HG02588 (cell line): ENCODE results near the gene PYGB.

ENCODE experiments used
- ATAC-seq: cut with Tn5 transposase; IDR thresholded peaks from one replicate; pipeline ENCODE4 v1.9.1; 2021; ENCODE audit warnings: mild to moderate bottlenecking, moderate library complexity; ENCODE audit not compliant: unreplicated experiment

PYGB gene

DNA sequence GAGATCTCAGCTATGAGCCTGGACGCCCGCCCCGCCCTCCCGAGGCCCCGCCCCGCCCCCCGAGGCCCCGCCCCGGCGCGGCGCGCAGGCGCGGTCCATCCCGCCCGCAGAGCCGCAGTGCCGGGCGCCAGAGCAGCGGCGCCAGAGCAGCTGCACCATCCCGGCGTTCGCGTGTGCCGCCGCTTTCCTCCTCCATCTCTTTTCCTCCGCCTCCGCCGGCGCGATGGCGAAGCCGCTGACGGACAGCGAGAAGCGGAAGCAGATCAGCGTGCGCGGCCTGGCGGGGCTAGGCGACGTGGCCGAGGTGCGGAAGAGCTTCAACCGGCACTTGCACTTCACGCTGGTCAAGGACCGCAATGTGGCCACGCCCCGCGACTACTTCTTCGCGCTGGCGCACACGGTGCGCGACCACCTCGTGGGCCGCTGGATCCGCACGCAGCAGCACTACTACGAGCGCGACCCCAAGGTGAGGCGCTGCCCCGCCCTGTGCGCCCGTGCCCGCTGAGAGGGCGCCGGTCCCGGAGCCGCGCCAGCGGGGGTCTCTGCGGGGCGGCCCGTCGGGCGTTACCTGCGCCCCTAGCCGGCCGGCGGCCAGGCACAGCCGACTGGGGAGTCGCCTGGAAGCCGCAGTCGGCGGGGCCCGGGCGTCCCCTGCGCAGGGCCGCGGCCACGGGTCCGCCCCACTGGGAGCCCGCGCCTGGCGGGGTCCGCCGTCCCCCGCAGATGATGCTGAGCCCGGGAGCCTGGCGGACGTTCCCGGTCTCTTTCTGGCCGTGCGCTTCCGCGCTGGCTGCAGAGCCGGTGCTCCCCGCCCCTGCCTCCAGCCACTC is at the start of gene PYGB:
Gene PYGB, plus strand, starts transcription at position 130 of the 830 bp plus-strand sequence. Its CDS starts 94 bp downstream, at position 224.
- peak; percentile 61 for ATAC-seq

DNA sequence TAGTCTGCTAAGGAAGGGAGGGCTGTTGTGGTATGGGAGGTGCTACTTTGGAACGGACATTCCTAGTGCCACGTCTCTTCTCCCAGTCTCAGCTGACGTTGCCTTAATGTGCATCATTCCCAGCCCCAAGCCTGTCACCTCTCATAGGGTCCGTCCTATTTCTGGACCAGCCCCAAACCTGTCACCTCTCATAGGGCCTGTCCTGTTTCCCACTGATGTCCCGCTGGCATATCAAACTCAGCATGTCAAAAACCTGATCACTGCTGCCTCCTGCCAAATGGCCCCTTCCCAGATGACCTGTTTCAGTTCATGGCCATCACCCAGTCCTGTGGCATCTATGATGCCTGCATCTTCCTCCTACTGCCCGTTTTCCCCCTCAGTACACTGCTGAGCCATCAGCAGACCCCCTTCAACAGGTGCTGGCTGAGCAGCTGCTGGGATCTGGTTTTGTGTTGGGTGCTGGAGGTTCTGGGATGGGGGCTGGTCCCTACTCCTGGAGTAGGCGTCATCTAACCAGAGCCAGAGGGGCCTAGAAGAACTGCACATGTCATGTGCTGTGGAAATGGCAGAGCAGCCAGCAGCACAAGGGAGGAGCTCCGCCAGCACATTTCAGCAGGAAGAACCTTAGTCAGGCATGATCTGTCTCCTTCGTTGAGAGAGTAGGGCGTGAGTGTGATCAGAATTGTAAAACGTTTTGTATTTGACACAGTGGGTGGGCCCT is 49.1 kb upstream of the PYGB start:
- no peak for ATAC-seq

DNA sequence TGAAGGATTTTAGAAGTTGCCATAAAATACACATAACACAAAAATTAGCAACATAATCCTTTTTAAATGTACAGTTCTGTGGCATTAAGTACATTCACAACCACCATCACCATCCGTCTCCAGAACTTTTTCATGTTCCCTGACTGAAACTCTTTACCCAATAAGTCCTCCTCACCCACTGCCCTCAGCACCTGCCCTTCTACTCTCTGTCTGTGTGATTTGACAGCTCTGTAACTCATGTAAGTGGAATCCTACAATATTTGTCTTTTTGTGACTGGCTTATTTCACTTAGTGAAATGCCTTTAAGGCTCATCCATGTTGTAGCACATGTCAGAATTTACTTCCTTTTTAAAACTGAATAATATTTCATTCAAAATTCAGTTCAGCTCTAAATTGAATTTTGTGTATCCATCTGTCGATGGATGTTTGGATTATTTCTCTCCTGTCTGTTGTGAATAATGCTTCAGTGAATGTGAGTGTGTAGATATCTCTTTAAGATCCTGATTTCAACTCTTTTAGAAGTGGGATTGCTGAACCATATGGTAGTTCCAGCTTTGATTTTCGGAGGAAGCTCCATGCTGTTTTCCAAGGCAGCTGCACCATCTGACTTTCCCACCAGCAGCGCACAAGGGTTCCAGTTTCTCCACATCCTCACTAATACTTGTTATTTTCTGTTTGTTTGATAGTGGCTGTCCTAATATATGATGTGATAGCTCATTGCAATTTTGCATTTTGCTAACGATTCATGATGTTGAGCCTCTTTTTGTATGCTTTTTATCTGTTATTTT is 48.2 kb upstream of the PYGB start:
- ATAC-seq, result no peak

DNA sequence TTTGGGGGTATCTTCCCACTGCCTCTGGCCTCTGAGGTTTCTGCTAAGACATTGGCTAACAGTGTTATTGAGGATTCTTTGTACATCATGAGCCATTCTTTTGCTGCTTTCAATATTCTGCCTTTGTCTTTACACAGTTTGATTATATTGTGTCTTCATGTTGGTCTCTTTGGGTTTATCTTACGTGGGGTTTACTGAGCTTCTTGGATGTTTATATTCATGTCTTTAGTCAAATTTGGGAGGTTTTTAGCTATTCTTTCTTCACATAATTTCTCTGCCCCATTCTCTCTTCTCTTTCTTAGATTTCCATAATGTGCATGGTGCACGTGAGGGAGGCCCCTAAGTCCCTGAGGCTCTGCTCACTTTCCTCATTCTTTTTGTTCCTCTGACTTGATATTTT is 44.8 kb upstream of the PYGB start:
- no peak for ATAC-seq

DNA sequence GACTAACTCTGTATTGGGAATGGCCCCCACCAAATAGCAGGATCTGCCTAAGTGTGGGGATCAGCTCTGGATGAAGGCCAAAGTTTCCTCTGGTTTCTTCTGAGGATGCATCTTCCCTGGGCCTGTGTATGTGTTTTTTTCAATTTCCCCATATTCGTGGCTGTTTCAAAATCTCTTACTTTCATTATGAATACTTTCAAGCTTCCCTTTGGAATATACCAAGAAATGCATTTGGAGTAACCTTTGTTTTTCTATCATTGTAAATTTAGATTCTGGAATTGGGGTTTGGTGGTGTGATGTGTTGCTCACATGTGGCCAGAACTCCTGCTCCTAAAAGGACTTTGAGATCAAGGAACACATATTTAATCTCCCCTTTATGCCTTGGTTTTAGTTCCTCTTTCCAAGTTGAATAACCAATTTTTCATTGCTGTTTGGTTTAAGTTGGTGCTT is 44.0 kb upstream of the PYGB start:
- ATAC-seq, result no peak

DNA sequence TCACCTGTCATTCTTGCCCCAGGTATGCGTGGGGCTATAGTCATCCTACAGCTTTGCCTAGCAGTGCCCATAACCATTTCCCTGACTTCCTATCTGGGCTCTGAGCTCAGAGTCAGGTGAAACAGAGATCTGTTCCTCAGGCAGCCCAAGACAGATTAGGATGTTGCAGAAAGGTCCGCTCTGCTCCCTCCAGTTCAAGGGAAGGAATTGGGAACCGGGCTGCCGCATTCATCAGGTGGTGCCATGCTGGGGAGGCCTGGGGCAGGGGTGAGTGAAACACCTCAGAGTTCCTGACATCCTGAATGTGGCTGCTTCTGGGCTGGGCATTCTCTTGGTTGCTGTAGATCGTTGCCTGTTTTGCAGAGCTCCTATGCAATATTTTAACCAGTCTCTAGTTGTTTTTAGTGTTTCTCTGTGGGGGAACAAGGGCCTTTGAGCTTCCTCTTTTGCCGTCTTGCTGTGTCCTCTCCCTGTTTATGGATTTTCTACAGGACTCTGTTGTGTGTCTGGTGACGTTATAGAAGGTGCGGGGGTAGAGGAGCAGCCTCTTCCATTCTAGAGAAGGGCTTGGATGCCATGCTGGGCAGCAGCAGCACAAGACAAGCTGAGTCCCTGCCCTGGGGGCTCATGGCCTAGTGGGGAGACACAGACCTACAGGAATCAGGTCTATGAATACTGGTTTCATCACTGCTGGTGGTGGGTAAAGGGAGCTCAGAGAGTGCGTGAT is 43.2 kb upstream of the PYGB start:
- no peak for ATAC-seq

DNA sequence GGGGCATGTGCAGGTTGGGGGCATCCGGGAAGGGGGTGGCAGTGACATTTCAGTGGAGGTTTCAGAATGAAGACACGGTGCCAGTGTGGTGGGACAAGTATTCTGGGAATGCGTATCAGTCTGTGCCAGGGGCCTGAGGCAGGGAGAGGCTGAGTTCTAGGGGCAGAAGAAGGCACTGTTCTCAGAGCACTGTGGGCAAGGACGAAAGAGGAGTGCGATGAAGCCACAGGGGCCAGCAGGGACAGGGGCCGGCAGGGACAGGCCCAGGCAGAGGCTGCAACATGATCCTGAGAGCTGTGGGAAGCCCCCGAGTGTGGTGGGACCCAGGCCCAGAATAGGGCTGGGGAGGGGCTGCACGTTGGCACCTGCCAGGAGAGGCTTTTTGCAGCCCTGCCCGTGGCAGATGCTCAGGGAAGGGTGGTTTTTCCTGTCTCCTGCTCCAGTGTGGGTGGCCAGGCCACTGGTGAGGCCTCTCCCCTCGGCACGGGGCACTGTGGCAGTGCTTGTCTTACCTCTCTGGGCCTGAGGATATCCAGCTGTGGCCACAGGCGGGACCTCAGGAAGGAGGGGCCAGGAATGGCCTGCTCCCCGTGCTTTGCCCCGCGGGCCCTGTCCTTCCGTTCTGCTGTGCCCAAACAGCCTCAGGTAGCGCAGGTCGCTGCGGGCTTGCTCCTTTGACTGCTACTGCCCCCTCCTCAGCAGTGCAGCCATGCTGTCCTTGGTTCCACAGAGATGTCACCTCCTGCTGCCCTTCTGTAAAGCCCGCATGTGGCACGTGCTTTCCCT is 42.4 kb upstream of the PYGB start:
- no peak for ATAC-seq

DNA sequence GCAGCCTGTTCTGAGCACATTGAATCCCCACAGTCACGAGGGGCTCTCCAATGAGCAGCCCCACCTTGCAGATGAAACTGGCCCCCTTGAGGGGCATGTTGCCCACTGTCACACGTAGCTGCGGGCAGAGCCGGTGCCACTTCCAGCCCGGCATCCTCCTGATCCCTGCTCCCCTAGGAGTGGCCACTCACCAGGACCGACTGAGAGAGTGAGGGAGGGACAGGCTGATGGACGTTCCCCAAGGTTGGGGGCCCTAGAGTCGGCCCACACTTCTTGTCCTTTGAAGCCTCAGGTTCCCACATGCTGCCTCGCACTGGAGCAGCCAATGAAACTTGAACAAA is 41.9 kb upstream of the PYGB start:
- no peak for ATAC-seq

DNA sequence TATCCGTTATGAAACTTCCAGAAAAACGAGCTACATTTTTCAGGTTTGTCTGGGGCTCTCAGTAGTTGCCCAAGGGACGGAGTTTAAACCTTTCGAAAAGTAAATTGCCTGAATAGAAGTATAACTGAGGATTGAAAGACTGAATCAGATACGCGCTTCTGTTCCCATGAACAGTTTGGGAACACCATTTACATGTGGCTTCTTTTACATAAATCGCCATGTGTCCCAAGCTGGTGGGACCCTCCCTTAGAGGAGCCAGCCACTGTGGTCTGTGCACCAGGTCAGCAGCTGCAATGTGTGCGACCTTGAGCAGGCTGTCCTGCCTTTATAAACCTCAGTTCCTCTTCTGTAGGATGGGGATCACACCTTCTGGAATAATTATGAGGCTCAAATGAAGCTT is 41.3 kb upstream of the PYGB start:
- ATAC-seq, result no peak

DNA sequence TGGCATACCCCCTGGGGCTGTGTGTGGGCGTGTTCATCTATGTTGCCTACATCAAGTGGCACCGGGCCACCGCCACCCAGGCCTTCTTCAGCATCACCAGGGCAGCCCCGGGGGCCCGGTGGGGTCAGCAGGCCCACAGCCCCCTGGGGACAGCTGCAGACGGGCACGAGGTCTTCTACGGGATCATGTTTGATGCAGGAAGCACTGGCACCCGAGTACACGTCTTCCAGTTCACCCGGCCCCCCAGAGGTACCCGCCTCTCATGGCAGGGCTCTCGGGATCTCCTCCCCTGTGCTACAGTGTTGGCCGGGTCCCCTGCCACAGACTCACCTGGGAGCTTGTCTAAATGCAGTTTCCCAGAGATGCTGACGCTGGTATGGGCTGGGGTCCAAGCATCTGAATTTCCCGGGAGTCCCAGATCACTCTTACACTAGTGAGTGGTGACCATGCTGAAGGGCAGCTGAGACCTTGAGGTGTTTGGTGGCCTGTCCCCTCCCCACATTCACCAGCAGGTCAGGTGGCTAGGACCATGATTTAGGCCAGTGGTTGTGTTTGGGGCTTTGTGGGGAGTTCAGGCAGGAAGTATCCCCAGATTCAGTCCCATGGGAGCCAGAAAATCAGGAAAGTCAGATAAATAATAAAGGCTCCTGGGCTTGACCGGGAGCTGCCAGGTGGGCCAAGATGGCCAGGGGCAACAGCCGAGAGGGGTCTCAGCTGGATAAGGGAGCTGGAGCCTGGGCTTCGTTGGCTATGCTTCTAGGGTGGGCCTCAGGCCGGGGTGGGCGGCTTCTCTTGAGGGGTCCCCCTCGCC is 40.5 kb upstream of the PYGB start:
- no peak for ATAC-seq

DNA sequence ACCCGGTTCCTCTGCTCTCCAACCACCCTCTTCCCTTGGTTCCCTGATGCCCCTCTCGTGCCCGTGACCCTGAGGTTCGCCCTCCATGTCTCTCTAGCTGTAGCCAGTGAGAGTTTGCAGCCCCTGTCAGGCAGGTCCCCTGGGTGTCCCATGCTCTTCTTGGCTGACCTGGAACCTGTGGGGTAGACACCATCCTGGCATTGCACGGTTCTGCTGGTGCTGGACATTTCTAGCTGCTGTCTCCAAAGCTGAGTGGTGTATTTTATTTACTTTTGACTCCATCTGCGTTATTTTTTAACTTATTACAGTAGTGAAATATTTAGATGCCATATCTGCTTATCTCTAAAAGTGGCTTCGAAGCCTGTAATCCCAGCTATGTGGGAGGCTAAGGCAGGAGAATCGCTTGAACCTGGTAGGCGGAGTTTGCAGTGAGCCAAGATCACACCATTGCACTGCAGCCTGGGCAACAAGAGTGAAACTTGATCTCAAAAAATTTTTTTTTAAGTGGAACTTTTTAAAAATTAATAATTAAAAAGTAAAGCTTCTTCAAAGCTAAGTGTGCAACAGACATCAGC is 39.8 kb upstream of the PYGB start:
- ATAC-seq, result no peak

DNA sequence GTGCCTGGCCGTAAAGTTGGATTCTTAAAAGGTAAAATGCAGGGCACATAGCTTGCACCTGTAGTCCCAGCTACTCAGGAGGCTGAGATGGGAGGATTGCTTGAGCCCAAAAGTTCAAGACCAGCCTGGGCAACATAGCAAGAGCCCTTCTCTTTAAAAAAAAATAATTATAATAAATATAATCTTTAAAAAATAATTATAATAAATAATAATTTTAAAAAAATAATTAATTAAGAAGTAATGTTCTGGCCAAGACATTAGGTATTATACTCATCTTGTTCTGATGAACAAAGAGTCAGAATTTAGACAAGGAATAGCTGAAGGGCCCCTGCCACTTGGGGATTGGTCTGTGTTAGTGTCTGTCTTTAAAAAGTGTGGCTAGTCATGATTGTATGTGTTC is 38.5 kb upstream of the PYGB start:
- no peak for ATAC-seq

DNA sequence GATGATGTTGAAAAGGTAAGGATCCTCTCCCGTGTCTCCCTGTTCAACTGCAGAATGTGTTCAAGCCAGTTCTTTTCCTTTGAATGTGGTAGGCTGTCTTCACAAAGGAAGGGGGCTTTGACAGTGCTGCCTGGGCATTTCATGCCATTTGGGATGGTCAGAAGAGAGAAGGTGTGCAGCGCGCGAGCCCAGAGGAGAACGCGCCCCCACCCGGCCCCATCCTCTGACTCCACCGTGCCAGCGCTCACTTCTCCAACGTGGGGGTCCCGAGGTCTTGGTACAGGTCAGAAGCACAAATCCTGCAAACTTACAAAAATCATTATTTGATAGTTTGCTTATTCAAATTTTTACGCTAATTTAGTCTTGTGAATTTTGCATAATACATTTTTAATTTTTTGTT is 38.0 kb upstream of the PYGB start:
- no peak for ATAC-seq

DNA sequence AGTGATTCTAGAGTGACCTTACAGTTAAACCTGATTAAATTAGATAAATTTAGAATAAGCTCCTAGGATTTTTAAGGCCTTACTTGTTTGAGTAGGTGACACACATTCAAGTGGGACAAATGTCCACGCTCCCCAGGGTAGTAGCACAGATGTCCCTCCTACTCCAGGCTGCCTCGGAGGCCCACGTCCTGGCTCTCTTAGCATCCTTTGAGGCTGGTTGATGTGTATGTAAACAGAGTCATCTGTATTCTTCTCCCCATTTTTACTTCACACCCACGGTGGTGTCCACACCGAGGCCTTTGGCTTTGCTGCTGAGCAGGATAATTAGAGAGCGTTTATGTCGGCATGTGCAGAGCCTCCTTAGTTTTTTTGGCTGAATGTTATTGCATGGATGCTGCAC is 36.6 kb upstream of the PYGB start:
- no peak for ATAC-seq

DNA sequence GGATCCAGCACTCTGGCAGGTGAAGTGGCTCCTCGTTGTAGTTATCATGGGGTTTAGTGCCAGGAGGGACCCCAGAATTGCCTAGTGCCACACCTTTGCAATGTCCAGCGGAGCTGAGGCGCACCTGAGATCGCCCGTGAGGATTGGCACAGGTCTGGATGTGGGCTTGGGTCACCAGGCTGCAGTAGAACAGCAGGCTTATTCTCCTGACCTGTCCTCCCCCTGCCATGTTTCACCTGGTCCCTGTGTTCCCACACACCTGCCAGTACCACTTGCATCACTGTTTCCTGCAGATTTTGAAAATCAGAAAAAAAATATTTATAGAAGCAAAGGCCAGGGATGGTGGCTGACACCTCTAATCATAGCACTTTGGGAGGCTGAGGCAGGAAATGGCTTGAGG is 35.6 kb upstream of the PYGB start:
- ATAC-seq, result no peak

DNA sequence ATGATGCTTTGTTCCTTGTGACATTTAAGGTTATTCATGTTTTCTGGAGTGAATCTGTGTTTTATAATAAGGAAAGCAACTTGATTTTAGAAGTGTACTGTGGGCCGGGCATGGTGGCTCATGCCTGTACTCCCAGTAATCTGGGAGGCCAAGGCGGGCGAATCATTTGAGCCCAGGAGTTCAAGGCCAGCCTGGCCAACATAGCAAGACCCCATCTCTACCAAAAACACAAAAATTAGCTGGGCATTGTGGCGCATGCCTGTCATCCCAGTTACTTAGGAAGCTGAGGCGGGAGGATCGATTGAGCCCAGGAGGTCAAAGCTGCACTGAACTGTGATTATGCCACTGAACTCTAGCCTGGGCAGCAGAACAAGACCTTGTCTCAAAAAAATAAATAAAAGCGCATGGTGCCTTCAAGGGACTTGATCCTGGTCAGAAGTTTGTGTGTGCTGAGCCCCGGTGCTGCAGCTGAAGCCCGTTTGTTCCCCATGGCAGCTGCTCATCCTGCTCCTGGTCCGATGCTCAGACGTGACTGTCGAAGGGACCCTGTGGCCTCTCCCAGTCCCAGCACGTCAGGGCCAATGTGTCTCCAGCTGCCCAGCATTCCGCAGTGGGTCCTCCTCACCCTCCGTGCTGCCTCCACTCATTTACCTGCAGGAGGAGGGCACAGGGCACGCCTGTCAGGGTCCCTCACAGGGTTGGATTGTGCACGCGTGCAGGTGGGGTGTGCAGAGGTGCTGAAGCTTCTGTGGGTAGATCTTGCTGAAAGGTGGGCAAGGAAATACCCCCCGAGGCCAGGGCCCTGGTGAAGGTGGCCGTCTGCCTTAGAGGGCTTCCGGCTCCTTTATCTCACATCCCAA is 34.1 kb upstream of the PYGB start:
- no peak for ATAC-seq

DNA sequence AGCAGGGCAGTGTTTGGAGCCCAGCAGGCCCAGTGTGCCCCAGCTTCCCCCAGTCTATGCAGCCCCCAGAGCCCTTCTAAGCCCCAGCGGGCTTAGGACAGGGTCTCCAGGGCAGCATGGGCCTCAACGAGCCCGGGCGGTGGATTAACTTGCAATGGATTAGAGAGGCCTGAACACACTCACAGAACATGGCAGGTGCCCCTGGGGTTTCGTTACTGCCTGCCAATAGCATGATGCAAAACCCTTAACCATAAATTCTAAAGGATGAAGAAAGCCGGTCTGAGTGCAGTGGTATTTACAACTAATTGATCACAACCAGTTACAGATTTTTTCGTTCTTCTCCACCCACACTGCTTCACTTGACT is 33.5 kb upstream of the PYGB start:
- ATAC-seq, result no peak

DNA sequence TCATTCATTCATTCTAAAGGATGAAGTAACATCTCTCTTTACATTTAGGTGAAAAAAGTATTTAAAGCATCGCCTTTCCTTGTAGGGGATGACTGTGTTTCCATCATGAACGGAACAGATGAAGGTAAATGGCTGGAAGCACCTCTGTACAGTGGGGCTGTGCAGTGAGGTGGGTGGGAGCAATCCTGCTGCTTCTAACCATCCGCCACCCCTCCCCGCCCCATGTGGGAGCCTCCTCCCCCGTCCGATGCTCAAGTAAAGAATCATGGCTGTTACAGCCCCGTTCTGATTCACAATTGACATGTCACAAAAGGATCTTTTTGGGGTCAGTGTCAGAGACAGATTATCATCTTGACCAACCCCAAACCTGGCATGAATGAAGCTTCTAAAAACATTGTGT is 33.1 kb upstream of the PYGB start:
- ATAC-seq, result no peak
